ENCODE measurements around the gene TSPAN14. TPM values are rescaled to one million over a fixed set of nuclear protein-coding genes. Genes with fewer than 3 reads are reported as not detected.

TSPAN14 gene
- total RNA-seq, 3 donors from 2014 or later (not counting 1 experiment from before 2014, with no cell fraction given), result 126 to 180 (median 173) TPM

GRCh38 chr10:80538481-80539185 is 84.5 kb downstream of the TSPAN14 start:
- H3K27me3 Mint-ChIP-seq (ENCODE audit: low read depth in 2 of 2), result no peaks in the 10 kb centered on the region
- intact Hi-C loops (cut with micrococcal nuclease), result no loop called here
- no peak for TF ChIP-seq CTCF (IDR thresholded peaks at IDR 0.05)
- no peaks in the 10 kb centered on the region for H3K36me3 Mint-ChIP-seq
- H3K4me3 Mint-ChIP-seq, result no peak overlapping the region
- no peak for DNase-seq
- H3K4me1 ChIP-seq (ENCODE audit: control insufficient read depth, insufficient read depth, low read length), result peaks cover 18% of the 10 kb centered on the region
- no peak for ATAC-seq
- H3K4me3 ChIP-seq (ENCODE audit: low read length), result no peak overlapping the region
- WGBS (ENCODE audit: insufficient coverage), result 96% methylated on average over 16 of the region's 16 CpGs
- no peak overlapping the region for H3K27ac Mint-ChIP-seq
- no peak overlapping the region for H3K27ac ChIP-seq (ENCODE audit: low read length)
- H3K36me3 ChIP-seq (ENCODE audit: control insufficient read depth, insufficient read depth, low read length), result no peaks in the 10 kb centered on the region
- H3K9me3 Mint-ChIP-seq, result no peaks in the 10 kb centered on the region
- peaks cover 8 to 13% of the 10 kb centered on the region in 2 donors for H3K4me1 Mint-ChIP-seq
- H3K27me3 ChIP-seq (ENCODE audit: control insufficient read depth, insufficient read depth, low read length), result no peaks in the 10 kb centered on the region
- H3K9me3 ChIP-seq (ENCODE audit: control insufficient read depth, insufficient read depth, low read length), result no peaks in the 10 kb centered on the region

- Mint-ChIP-seq H3K36me3 (no peaks in the 10 kb centered on the region), H3K4me3 (no peak overlapping the region), H3K4me1 (peaks cover 8 to 13% of the 10 kb centered on the region in 2 donors), H3K9me3 (no peaks in the 10 kb centered on the region), H3K27ac (no peak overlapping the region), H3K27me3 (ENCODE audit: low read depth in 2 of 2) (no peaks in the 10 kb centered on the region)
- ATAC-seq, result no peak
- intact Hi-C loops (cut with micrococcal nuclease), result no loop called here
- Histone ChIP-seq H3K36me3 (ENCODE audit: control insufficient read depth, insufficient read depth, low read length) (no peaks in the 10 kb centered on the region), H3K27me3 (ENCODE audit: control insufficient read depth, insufficient read depth, low read length) (no peaks in the 10 kb centered on the region), H3K4me3 (ENCODE audit: low read length) (no peak overlapping the region), H3K4me1 (ENCODE audit: control insufficient read depth, insufficient read depth, low read length) (peaks cover 18% of the 10 kb centered on the region), H3K27ac (ENCODE audit: low read length) (no peak overlapping the region), H3K9me3 (ENCODE audit: control insufficient read depth, insufficient read depth, low read length) (no peaks in the 10 kb centered on the region)
- no peak for DNase-seq
- no peak for TF ChIP-seq CTCF (IDR thresholded peaks at IDR 0.05)
- 66% methylated on average over 7 of the region's 7 CpGs for WGBS (ENCODE audit: insufficient coverage)
Observed at GRCh38 chr10:80539421-80540031, 85.4 kb downstream of the TSPAN14 start.

GRCh38 chr10:80540136-80540535 is 86.0 kb downstream of the TSPAN14 start:
- Mint-ChIP-seq H3K9me3 (no peaks in the 10 kb centered on the region), H3K36me3 (no peaks in the 10 kb centered on the region), H3K27ac (no peak overlapping the region), H3K4me1 (peaks cover 8 to 13% of the 10 kb centered on the region in 2 donors), H3K4me3 (no peak overlapping the region), H3K27me3 (ENCODE audit: low read depth in 2 of 2) (peaks cover 0 to 3% of the 10 kb centered on the region in 2 donors)
- no peak for ATAC-seq
- intact Hi-C loops (cut with micrococcal nuclease), result no loop called here
- Histone ChIP-seq H3K4me3 (ENCODE audit: low read length) (no peak overlapping the region), H3K27me3 (ENCODE audit: control insufficient read depth, insufficient read depth, low read length) (no peaks in the 10 kb centered on the region), H3K9me3 (ENCODE audit: control insufficient read depth, insufficient read depth, low read length) (no peaks in the 10 kb centered on the region), H3K4me1 (ENCODE audit: control insufficient read depth, insufficient read depth, low read length) (peaks cover 18% of the 10 kb centered on the region), H3K36me3 (ENCODE audit: control insufficient read depth, insufficient read depth, low read length) (no peaks in the 10 kb centered on the region), H3K27ac (ENCODE audit: low read length) (no peak overlapping the region)
- 94% methylated on average over 11 of the region's 11 CpGs for WGBS (ENCODE audit: insufficient coverage)
- no peak for TF ChIP-seq CTCF (IDR thresholded peaks at IDR 0.05)
- DNase-seq, result no peak
